Adipocyte (in vitro differentiated cells): ENCODE data around the gene GOLPH3.
A peak's percentile ranks its signal among the peaks of the same experiment; 100 is the strongest.
"Not testable (repeated sequence)": the region's sequence is repeated elsewhere in the genome, so short reads cannot be mapped to it uniquely, and the experiment has no call there.

ENCODE experiments used
- DNase-seq: peaks from one replicate; pipeline ENCODE4 v3.0.0-alpha.2; 2015; ENCODE audit warnings: low read depth
- H3K27me3 ChIP-seq: replicated peaks from 2 replicates; pipeline ENCODE4 v1.7.0; 2013; ENCODE audit warnings: mild to moderate bottlenecking, low read length, moderate library complexity; ENCODE audit not compliant: control insufficient read depth, insufficient read depth
- H3K36me3 ChIP-seq: 2 replicates; pipeline ENCODE4 v1.7.0; 2013; ENCODE audit warnings: low read length, mild to moderate bottlenecking, moderate library complexity; ENCODE audit not compliant: control insufficient read depth, insufficient read depth, severe bottlenecking
- H3K4me1 ChIP-seq: 2 replicates; pipeline ENCODE4 v1.7.0; 2013; ENCODE audit warnings: mild to moderate bottlenecking, low read length, moderate library complexity; ENCODE audit not compliant: control insufficient read depth, insufficient read depth
- H3K4me3 ChIP-seq: 2 replicates; pipeline ENCODE4 v1.7.0; 2013; ENCODE audit warnings: mild to moderate bottlenecking, low read length, moderate library complexity
- H3K9ac ChIP-seq: 2 replicates; pipeline ENCODE4 v1.7.0; 2013; ENCODE audit warnings: mild to moderate bottlenecking, low read length, moderate library complexity
- H3K9me3 ChIP-seq: 2 replicates; pipeline ENCODE4 v1.7.0; 2013; ENCODE audit warnings: mild to moderate bottlenecking, low read length, moderate library complexity; ENCODE audit not compliant: control insufficient read depth

Gene GOLPH3

DNA sequence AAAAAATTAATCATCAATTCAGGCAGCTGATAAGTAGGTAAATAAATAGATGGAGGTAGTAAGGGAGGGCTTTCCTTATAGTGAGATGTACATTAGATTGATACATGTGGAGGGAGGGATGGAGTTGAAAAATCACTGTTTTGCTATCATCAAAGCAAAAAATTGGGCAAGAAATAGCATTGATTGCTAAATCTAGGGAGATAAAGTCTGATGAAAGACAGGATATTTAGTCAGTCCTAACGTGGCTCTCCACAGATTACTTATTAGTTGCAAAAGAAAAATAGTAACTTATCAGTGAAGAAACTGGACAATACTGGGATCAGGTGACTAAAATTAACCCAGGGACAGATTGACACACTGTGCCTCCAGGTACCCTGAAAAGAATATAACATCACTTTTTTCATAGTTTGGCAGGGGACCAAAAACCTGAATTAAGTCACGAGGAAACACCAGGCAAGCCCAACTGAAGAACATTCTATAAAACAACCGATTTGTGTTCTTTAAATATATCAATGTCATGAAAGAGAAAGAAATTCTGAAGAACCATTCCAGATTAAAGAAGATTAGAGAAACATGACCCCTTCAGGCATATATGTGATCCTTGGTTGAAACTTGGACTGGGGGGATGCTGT is 27.1 kb upstream of the GOLPH3 start:
- Histone ChIP-seq H3K4me1 (peaks cover 32% of the 10 kb centered on the region), H3K27me3 (no peaks in the 10 kb centered on the region), H3K9me3 (no peaks in the 10 kb centered on the region), H3K9ac (no peak overlapping the region), H3K4me3 (peak overlapping the region; percentile 45), H3K36me3 (no peaks in the 10 kb centered on the region)
- peak; percentile 58 for DNase-seq

DNA sequence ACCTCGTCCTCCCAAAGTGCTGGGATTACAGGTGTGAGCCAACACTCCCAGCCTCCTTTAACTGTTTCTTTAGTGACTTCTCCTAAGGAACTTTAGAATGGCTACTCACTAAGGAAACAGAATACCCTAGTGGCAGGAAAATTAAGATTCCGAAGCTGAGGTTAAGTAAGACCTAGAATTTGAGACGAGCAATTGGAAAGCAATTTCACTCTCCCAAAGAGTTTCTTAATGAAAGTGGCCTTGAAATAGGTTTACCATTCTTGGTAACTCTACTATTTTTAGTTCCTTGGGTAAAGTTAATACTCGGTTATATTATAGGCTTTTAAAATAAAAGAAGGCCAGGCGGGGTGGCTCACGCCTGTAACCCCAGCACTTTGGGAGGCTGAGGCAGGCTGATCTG is 22.9 kb upstream of the GOLPH3 start:
- H3K4me3 ChIP-seq = no peak overlapping the region
- H3K36me3 ChIP-seq = no peaks in the 10 kb centered on the region
- no peak for DNase-seq
- no peaks in the 10 kb centered on the region for H3K27me3 ChIP-seq
- peaks cover 22% of the 10 kb centered on the region for H3K4me1 ChIP-seq
- no peaks in the 10 kb centered on the region for H3K9me3 ChIP-seq
- no peak overlapping the region for H3K9ac ChIP-seq

DNA sequence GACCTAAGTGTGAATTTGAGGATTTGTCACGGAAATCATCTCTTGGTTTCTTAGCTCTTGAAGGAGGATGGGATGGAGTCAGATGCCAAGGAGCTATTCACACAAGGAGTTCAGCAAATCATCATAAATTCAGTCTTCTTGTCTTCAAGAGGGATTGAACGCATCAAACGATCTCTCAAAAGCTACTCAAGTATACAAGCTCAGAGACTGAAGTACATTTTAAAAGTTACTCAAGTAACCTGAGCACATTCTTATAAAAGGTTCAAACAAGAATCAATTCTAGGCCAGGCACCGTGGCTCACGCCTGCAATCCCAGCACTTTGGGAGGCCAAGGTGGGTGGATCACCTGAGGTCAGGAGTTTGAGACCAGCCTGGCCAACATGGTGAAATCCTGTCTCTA is 21.1 kb upstream of the GOLPH3 start:
- no peak for DNase-seq
- H3K4me3 ChIP-seq = no peak overlapping the region
- no peaks in the 10 kb centered on the region for H3K36me3 ChIP-seq
- no peaks in the 10 kb centered on the region for H3K9me3 ChIP-seq
- H3K9ac ChIP-seq = no peak overlapping the region
- H3K4me1 ChIP-seq = peaks cover 8% of the 10 kb centered on the region
- H3K27me3 ChIP-seq = no peaks in the 10 kb centered on the region

DNA sequence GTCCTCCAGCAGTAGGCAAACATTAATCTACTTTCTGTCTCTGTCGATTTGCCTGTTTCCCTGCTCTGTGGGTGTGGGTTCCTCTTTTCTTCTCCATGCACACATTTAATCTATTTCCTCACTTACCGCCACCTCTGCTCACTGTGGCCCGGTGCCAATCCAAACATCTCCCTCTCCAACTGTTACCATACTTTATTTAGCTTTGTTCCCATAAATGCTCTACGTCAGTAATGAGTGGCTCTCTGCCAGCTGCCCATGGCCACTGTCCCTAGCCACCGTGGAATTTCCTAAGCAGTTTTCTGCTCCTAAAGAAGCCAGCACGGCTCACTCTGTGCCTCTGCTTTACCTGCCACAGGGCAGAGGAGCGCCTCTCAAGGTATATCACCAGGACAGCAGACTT is 19.5 kb upstream of the GOLPH3 start:
- Histone ChIP-seq H3K4me3 (peak overlapping the region; percentile 44), H3K9ac (peak overlapping the region; percentile 2), H3K9me3 (no peaks in the 10 kb centered on the region), H3K27me3 (no peaks in the 10 kb centered on the region), H3K4me1 (peaks cover 8% of the 10 kb centered on the region), H3K36me3 (no peaks in the 10 kb centered on the region)
- DNase-seq = peak; percentile 79

DNA sequence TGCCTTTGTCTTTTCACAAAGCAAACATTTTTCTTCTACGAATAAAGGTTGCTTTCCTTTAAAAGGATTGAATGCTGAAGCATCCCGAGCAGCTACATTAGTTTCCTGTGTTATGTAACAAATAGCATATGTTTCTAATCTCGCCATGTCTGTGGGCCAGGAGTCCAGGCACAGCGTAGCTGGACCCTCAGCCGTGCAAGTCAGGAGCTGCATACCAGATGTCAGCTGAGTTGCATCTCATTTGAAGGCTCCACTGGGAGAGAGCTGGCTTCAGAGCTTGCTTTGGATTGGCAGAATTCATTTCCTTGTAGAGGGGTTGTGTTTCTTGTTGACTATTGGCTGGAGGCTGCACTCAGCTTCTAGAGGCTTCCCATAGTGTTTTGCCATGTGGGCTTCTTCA is 16.0 kb upstream of the GOLPH3 start:
- peak; percentile 66 for DNase-seq
- Histone ChIP-seq H3K9ac (peak overlapping the region; percentile 37), H3K27me3 (no peaks in the 10 kb centered on the region), H3K9me3 (peaks cover 8% of the 10 kb centered on the region), H3K36me3 (no peaks in the 10 kb centered on the region), H3K4me1 (peaks cover 8% of the 10 kb centered on the region), H3K4me3 (peak overlapping the region; percentile 51)

DNA sequence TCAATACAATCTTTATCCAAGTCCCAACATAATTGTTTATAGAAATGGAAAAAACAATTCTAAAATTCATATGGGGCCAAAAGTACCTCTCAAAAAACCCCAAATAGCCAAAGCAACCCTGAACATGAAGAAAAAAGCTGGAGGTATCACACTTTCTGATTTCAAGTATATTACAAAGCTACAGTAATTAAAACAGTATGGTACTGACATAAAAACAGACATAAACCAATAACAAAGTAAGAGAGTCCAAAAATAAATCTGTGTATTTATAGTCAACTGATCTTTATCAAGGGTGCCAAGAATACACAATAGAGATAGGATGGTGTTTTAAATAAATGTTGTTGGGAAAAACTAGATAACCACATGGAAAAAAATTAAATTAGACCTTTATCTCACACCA is 13.6 kb upstream of the GOLPH3 start:
- no peaks in the 10 kb centered on the region for H3K27me3 ChIP-seq
- H3K36me3 ChIP-seq = no peaks in the 10 kb centered on the region
- H3K9me3 ChIP-seq = peaks cover 8% of the 10 kb centered on the region
- no peak overlapping the region for H3K4me3 ChIP-seq
- H3K9ac ChIP-seq = no peak overlapping the region
- DNase-seq = no peak
- H3K4me1 ChIP-seq = no peaks in the 10 kb centered on the region

DNA sequence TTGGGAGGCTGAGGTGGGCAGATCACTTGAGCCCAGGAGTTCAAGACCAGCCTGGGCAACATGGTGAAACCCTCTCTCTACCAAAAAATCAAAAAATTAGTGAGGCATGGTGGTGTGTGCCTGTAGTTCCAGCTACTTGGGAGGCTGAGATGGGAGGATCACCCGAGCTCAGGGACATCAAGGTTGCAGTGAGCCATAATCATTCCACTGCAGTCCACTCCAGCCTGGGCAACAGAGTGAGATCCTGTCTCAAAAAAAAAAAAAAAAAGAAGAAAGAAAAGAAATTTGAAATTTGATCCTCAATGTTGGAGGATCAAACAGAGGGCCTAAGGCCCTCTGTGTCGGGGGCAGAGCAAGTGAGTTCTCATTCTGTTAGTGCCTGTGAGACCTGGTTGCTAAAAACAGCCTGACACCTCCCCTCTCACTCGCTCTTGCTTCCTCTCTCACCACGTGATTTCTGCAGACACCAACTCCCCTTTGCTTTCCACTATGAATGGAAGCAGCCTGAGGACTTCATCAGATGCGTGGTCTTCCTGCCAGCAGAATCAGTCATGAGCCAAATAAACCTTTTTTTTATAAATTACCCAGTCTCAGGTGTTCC is 8.4 kb upstream of the GOLPH3 start:
- Histone ChIP-seq H3K9me3 (peaks cover 2% of the 10 kb centered on the region), H3K27me3 (no peaks in the 10 kb centered on the region), H3K4me1 (no peaks in the 10 kb centered on the region), H3K9ac (no peak overlapping the region), H3K36me3 (no peaks in the 10 kb centered on the region), H3K4me3 (no peak overlapping the region)
- no peak for DNase-seq

DNA sequence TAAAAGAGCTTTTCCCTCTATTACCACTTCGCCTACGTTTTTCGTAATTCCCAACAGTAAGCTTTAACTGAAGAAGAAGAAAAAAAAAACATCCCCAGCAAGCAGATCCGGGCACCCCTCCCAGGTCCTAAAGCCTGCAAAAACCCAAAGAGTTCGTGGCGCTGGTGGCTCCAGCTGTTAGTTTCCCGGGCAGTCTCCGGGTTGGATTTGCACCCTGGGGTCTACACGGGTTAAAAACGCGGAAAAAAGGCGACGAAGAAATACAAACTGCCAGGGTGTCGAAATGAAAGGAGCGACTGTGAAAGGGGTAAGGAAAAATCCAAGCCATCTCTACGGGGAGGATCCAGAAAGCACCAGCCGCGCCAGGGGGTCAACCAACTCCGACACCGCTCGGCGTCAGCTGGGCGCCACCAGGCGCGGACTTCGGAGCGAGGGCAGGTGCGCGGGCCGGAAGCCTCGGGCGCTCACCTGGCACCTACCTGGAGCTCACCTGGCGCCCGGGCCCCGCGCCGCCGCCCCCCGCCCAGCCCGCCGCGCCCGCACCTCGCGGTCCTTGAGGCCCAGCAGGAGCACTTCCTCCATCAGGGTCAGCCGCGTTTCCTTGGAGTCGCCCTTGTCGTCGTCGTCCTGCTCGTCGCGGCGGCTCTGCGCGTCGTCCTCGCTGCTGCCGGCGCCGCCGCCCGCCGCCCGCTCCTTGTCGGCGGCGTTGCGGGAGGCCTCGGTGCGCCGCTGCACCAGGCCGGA is 680 bp downstream of the GOLPH3 start:
- H3K36me3 ChIP-seq = peaks cover 29% of the 10 kb centered on the region
- no peaks in the 10 kb centered on the region for H3K9me3 ChIP-seq
- peak overlapping the region; percentile 100 for H3K9ac ChIP-seq
- H3K4me3 ChIP-seq = peak overlapping the region; percentile 98
- no peaks in the 10 kb centered on the region for H3K27me3 ChIP-seq
- peak; percentile 79 for DNase-seq
- H3K4me1 ChIP-seq = peaks cover 40% of the 10 kb centered on the region

DNA sequence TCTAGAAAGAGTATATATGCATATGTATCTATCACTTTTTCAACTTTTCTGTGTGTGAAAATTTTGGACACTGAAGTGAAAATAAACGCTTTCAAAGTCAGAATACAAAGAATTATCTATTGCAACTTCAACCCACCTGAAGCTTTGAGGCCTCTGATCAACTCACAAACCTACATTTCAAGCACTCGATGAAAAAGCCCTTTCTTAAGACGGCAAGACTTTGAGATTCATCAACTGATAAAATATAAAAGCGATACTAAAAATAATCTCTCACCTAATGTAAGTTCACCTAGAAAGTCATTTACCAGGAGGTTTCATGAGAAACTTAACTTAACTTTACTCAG is 1.2 kb downstream of the GOLPH3 start:
- H3K4me3 ChIP-seq = peak overlapping the region; percentile 98
- DNase-seq = no peak

DNA sequence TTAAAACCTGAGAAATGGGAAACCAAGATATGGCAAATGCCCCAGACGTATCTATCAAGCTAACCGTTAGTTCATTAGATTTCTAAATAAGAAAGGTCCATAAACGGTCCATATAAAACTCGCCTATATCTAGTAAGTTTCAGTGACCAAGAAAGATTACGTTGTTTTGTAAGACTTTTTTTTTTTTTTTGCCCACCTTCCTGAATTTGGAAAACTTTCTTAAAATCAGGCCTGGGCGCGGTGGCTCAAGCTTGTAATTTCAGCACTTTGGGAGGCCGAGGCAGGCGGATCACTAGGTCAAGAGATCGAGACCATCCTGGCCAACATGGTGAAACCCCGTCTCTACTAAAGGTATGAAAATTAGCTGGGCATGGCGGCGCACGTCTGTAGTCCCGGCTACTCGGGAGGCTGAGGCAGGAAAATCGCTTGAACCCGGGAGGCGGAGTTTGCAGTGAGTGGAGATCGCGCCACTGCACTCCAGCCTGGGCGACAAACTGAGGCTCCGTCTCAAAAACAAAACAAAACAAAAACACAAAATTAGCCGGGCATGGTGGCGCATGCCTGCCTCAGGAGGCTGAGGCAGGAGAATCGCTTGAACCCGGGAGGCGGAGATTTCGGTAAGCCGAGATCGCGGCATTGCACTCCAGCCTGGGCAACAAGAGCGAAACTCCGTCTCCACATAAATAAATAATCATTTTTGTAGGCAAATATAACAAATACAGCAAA is 1.8 kb downstream of the GOLPH3 start:
- peak overlapping the region; percentile 100 for H3K9ac ChIP-seq
- H3K9me3 ChIP-seq, H3K27me3 ChIP-seq: not testable (repeated sequence)
- H3K4me1 ChIP-seq = peaks cover 50% of the 10 kb centered on the region
- peak; percentile 50 for DNase-seq
- H3K36me3 ChIP-seq = peaks cover 39% of the 10 kb centered on the region
- peak overlapping the region; percentile 98 for H3K4me3 ChIP-seq

More for the DNA sequence above, 1.2 kb downstream of the GOLPH3 start:
- Histone ChIP-seq H3K9ac (peak overlapping the region; percentile 100), H3K4me1 (peaks cover 45% of the 10 kb centered on the region), H3K9me3 (no peaks in the 10 kb centered on the region), H3K27me3 (no peaks in the 10 kb centered on the region), H3K36me3 (peaks cover 34% of the 10 kb centered on the region)
